Esophagus squamous epithelium (tissue), 4 donors: Measurements from ENCODE around the gene LEPROT.

Experiments
- POLR2A ChIP-seq, 4 donors: fragments of 450-650 bp; IDR thresholded peaks; one replicate each; pipeline ENCODE4 v1.6.1; 2017; ENCODE audit warnings: antibody characterized with exemption in 4 of 4, mild to moderate bottlenecking in 4 of 4, moderate library complexity in 3 of 4
- TF ChIP-seq, protein P1 (sequence below), 6 experiments: fragments of 450-650 bp in 4 of 6; fragments of 200-600 bp in 2 of 6; sonication (generic) in 2 of 6; IDR thresholded peaks; one replicate each; pipeline ENCODE4 v1.5.1; 2016 to 2019; ENCODE audit warnings: antibody characterized with exemption in 6 of 6, mild to moderate bottlenecking in 4 of 6, moderate library complexity in 4 of 6

DNA sequence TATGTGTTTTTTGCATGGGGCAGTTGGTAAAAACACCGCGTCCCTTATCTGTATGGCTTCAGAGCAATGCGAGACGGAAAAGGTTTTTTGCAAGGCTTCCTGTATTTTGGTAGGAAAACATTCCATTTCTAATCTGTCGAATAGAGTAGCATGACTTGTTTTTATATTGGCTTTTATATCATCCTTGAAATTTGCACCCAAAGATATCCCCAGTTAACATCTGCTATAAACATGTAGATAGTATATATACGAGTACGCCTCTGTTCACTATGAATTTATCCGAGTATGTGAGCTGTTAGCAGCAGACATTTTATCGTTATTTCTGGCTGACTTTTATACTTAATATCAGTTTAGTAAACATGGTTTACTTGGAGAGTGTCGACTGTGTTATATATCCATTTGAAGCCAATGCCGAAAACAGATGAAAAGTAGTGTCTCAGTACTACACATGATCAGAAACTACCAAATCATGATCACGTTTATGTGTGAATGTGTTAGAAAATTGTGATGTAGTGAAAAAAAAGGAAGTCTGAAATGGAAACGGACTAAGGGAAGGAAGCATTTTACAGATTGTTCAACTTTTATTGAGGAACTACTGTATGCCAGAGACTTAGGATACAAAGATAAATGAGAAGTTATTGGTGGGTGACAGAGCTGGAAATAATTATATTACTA is 1.0 kb downstream of the LEPROT start:
- TF ChIP-seq, protein P1, sequence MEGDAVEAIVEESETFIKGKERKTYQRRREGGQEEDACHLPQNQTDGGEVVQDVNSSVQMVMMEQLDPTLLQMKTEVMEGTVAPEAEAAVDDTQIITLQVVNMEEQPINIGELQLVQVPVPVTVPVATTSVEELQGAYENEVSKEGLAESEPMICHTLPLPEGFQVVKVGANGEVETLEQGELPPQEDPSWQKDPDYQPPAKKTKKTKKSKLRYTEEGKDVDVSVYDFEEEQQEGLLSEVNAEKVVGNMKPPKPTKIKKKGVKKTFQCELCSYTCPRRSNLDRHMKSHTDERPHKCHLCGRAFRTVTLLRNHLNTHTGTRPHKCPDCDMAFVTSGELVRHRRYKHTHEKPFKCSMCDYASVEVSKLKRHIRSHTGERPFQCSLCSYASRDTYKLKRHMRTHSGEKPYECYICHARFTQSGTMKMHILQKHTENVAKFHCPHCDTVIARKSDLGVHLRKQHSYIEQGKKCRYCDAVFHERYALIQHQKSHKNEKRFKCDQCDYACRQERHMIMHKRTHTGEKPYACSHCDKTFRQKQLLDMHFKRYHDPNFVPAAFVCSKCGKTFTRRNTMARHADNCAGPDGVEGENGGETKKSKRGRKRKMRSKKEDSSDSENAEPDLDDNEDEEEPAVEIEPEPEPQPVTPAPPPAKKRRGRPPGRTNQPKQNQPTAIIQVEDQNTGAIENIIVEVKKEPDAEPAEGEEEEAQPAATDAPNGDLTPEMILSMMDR (IDR thresholded peaks at IDR 0.05): no peak
- TF ChIP-seq POLR2A (IDR thresholded peaks at IDR 0.05): no peak
